Stimulated activated memory B cell treated with anti-CD40 and anti-IgM and Interleukin-4, amounts not matched to agents 10 μg/mL and 1 μg/mL and 100 μg/mL, for 72 hours (primary cell): ENCODE measurements around the gene LARP4B.
A peak's percentile ranks its signal among the peaks of the same experiment; 100 is the strongest.

ENCODE experiments used
- ATAC-seq: fragments of 150-1000 bp; cut with Tn5 transposase; 2 replicates; pipeline ENCODE4 v1.10.0; 2021
- H3K27ac Mint-ChIP-seq: one replicate; pipeline ENCODE4 v1.8.0; 2022; ENCODE audit warnings: mild to moderate bottlenecking, mixed read lengths
- H3K27me3 Mint-ChIP-seq: one replicate; pipeline ENCODE4 v1.8.0; 2022; ENCODE audit warnings: mixed read lengths
- H3K36me3 Mint-ChIP-seq: one replicate; pipeline ENCODE4 v1.8.0; 2022; ENCODE audit warnings: mixed read lengths
- H3K4me1 Mint-ChIP-seq: one replicate; pipeline ENCODE4 v1.8.0; 2022; ENCODE audit warnings: mixed read lengths
- H3K4me3 Mint-ChIP-seq: one replicate; pipeline ENCODE4 v1.8.0; 2022; ENCODE audit warnings: mild to moderate bottlenecking, moderate library complexity, mixed read lengths
- H3K9me3 Mint-ChIP-seq: one replicate; pipeline ENCODE4 v1.8.0; 2022; ENCODE audit warnings: mixed read lengths

Gene LARP4B

GRCh38 chr10:821322-821721 is 110.2 kb downstream of the LARP4B start:
- Mint-ChIP-seq H3K4me3 (no peak overlapping the region), H3K4me1 (peaks cover 59% of the 10 kb centered on the region), H3K36me3 (peaks cover 79% of the 10 kb centered on the region), H3K27ac (peak overlapping the region; percentile 50), H3K9me3 (no peaks in the 10 kb centered on the region), H3K27me3 (no peaks in the 10 kb centered on the region)
- ATAC-seq = no peak

- no peak overlapping the region for H3K4me3 Mint-ChIP-seq
- H3K36me3 Mint-ChIP-seq = peaks cover 77% of the 10 kb centered on the region
- peaks cover 59% of the 10 kb centered on the region for H3K4me1 Mint-ChIP-seq
- peak overlapping the region; percentile 78 for H3K27ac Mint-ChIP-seq
- no peak for ATAC-seq
- no peaks in the 10 kb centered on the region for H3K27me3 Mint-ChIP-seq
- H3K9me3 Mint-ChIP-seq = no peaks in the 10 kb centered on the region
Observed at GRCh38 chr10:819816-820215, 111.7 kb downstream of the LARP4B start.

GRCh38 chr10:819326-819725 is 112.2 kb downstream of the LARP4B start:
- Mint-ChIP-seq H3K4me3 (peak overlapping the region; percentile 16), H3K27me3 (no peaks in the 10 kb centered on the region), H3K36me3 (peaks cover 77% of the 10 kb centered on the region), H3K4me1 (peaks cover 59% of the 10 kb centered on the region), H3K9me3 (no peaks in the 10 kb centered on the region), H3K27ac (peak overlapping the region; percentile 78)
- no peak for ATAC-seq

GRCh38 chr10:818526-819220 is 112.8 kb downstream of the LARP4B start:
- peak overlapping the region; percentile 78 for H3K27ac Mint-ChIP-seq
- no peaks in the 10 kb centered on the region for H3K27me3 Mint-ChIP-seq
- H3K4me3 Mint-ChIP-seq = peak overlapping the region; percentile 16
- peaks cover 74% of the 10 kb centered on the region for H3K36me3 Mint-ChIP-seq
- peaks cover 53% of the 10 kb centered on the region for H3K4me1 Mint-ChIP-seq
- ATAC-seq = peak; percentile 67
- no peaks in the 10 kb centered on the region for H3K9me3 Mint-ChIP-seq

GRCh38 chr10:818010-818409 is 113.5 kb downstream of the LARP4B start:
- peaks cover 46% of the 10 kb centered on the region for H3K4me1 Mint-ChIP-seq
- no peak overlapping the region for H3K4me3 Mint-ChIP-seq
- H3K27ac Mint-ChIP-seq = peak overlapping the region; percentile 78
- no peaks in the 10 kb centered on the region for H3K9me3 Mint-ChIP-seq
- peaks cover 72% of the 10 kb centered on the region for H3K36me3 Mint-ChIP-seq
- ATAC-seq = no peak
- no peaks in the 10 kb centered on the region for H3K27me3 Mint-ChIP-seq

GRCh38 chr10:817371-817770 is 114.1 kb downstream of the LARP4B start:
- H3K27ac Mint-ChIP-seq = peak overlapping the region; percentile 78
- peaks cover 40% of the 10 kb centered on the region for H3K4me1 Mint-ChIP-seq
- no peak for ATAC-seq
- no peaks in the 10 kb centered on the region for H3K27me3 Mint-ChIP-seq
- H3K9me3 Mint-ChIP-seq = no peaks in the 10 kb centered on the region
- peaks cover 68% of the 10 kb centered on the region for H3K36me3 Mint-ChIP-seq
- H3K4me3 Mint-ChIP-seq = no peak overlapping the region

GRCh38 chr10:816958-817357 is 114.5 kb downstream of the LARP4B start:
- Mint-ChIP-seq H3K27ac (peak overlapping the region; percentile 78), H3K27me3 (no peaks in the 10 kb centered on the region), H3K4me3 (no peak overlapping the region), H3K36me3 (peaks cover 71% of the 10 kb centered on the region), H3K9me3 (no peaks in the 10 kb centered on the region), H3K4me1 (peaks cover 38% of the 10 kb centered on the region)
- no peak for ATAC-seq

- Mint-ChIP-seq H3K4me3 (no peak overlapping the region), H3K27ac (no peak overlapping the region), H3K9me3 (no peaks in the 10 kb centered on the region), H3K4me1 (peaks cover 29% of the 10 kb centered on the region), H3K27me3 (no peaks in the 10 kb centered on the region), H3K36me3 (peaks cover 65% of the 10 kb centered on the region)
- ATAC-seq = no peak
Observed at GRCh38 chr10:816091-816477, 115.4 kb downstream of the LARP4B start.

GRCh38 chr10:815338-816090 is 116.0 kb downstream of the LARP4B start:
- ATAC-seq = no peak
- Mint-ChIP-seq H3K36me3 (peaks cover 60% of the 10 kb centered on the region), H3K4me3 (no peak overlapping the region), H3K9me3 (no peaks in the 10 kb centered on the region), H3K4me1 (peaks cover 24% of the 10 kb centered on the region), H3K27ac (no peak overlapping the region), H3K27me3 (no peaks in the 10 kb centered on the region)

- Mint-ChIP-seq H3K27ac (no peak overlapping the region), H3K9me3 (no peaks in the 10 kb centered on the region), H3K36me3 (peaks cover 57% of the 10 kb centered on the region)
Observed at GRCh38 chr10:814536-815302, 116.8 kb downstream of the LARP4B start.

GRCh38 chr10:813286-813685 is 118.2 kb downstream of the LARP4B start:
- no peak overlapping the region for H3K27ac Mint-ChIP-seq
- peaks cover 61% of the 10 kb centered on the region for H3K36me3 Mint-ChIP-seq
- no peak overlapping the region for H3K4me3 Mint-ChIP-seq
- H3K9me3 Mint-ChIP-seq = no peaks in the 10 kb centered on the region
- H3K4me1 Mint-ChIP-seq = peaks cover 7% of the 10 kb centered on the region
- no peak for ATAC-seq
- H3K27me3 Mint-ChIP-seq = no peaks in the 10 kb centered on the region

More at GRCh38 chr10:814536-815302, 116.8 kb downstream of the LARP4B start:
- H3K27me3 Mint-ChIP-seq = no peaks in the 10 kb centered on the region
- H3K4me1 Mint-ChIP-seq = peaks cover 18% of the 10 kb centered on the region
- no peak overlapping the region for H3K4me3 Mint-ChIP-seq
- ATAC-seq = no peak

GRCh38 chr10:812787-813186 is 118.7 kb downstream of the LARP4B start:
- Mint-ChIP-seq H3K4me1 (peaks cover 3% of the 10 kb centered on the region), H3K36me3 (peaks cover 64% of the 10 kb centered on the region), H3K27ac (no peak overlapping the region), H3K9me3 (no peaks in the 10 kb centered on the region), H3K27me3 (no peaks in the 10 kb centered on the region), H3K4me3 (no peak overlapping the region)
- no peak for ATAC-seq

GRCh38 chr10:811379-812175 is 119.9 kb downstream of the LARP4B start:
- Mint-ChIP-seq H3K9me3 (no peaks in the 10 kb centered on the region), H3K27me3 (no peaks in the 10 kb centered on the region), H3K36me3 (peaks cover 60% of the 10 kb centered on the region), H3K4me1 (no peaks in the 10 kb centered on the region), H3K4me3 (no peak overlapping the region), H3K27ac (no peak overlapping the region)
- ATAC-seq = no peak

GRCh38 chr10:810351-810846 is 121.1 kb downstream of the LARP4B start:
- Mint-ChIP-seq H3K9me3 (no peaks in the 10 kb centered on the region), H3K4me3 (no peak overlapping the region), H3K27ac (no peak overlapping the region), H3K27me3 (no peaks in the 10 kb centered on the region), H3K4me1 (peaks cover 4% of the 10 kb centered on the region), H3K36me3 (peaks cover 63% of the 10 kb centered on the region)
- no peak for ATAC-seq
